GM12873 (cell line): Measurements from ENCODE around the gene TAS2R50.

Source experiments
- TF ChIP-seq, protein P1 (sequence below): IDR thresholded peaks from 2 replicates; pipeline ENCODE4 v1.5.1; 2012; ENCODE audit warnings: low read depth, mild to moderate bottlenecking, moderate library complexity, low read length, control low read depth; ENCODE audit not compliant: insufficient read depth; ENCODE audit errors: missing control alignments

Gene TAS2R50

DNA sequence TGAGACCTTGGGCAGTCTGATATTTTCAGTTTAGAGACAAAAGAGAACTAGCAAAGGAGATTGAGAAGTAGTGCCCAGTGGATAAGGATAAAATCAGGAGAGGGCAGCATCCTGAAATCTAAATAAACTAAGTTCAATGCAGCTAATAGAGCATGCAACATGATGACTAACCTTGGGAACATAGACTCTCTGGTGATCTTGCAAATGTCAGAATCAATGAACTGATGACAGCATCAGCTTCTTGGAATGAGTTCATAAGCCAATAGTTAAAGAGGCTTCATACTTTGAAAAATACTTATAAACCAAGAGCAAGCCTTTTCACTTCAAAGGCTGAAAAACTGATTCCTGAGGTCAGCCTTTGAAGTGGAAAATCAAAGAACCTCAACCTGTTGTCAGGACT lies 27.5 kb upstream of the TAS2R50 start:
- TF ChIP-seq, protein P1, sequence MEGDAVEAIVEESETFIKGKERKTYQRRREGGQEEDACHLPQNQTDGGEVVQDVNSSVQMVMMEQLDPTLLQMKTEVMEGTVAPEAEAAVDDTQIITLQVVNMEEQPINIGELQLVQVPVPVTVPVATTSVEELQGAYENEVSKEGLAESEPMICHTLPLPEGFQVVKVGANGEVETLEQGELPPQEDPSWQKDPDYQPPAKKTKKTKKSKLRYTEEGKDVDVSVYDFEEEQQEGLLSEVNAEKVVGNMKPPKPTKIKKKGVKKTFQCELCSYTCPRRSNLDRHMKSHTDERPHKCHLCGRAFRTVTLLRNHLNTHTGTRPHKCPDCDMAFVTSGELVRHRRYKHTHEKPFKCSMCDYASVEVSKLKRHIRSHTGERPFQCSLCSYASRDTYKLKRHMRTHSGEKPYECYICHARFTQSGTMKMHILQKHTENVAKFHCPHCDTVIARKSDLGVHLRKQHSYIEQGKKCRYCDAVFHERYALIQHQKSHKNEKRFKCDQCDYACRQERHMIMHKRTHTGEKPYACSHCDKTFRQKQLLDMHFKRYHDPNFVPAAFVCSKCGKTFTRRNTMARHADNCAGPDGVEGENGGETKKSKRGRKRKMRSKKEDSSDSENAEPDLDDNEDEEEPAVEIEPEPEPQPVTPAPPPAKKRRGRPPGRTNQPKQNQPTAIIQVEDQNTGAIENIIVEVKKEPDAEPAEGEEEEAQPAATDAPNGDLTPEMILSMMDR, result no peak

DNA sequence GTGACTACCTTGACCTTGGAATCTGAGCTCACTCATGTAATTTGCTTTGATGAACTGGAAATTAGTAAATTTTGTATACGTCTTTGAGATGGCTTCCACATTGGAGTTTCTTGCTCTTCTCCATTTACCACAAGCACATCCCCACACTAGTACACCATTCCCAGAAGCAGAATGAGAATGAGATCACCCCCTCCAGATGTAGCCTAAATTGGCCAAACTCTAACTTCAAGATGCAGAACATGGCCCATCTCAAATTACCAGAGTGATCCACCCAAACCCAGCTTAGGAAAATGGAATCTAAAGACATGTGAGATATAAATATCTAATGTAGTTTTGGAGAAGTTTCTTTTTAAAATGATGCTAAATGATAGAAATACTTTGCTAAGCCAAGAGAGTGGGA lies 20.9 kb upstream of the TAS2R50 start:
- TF ChIP-seq, protein P1, result no peak

DNA sequence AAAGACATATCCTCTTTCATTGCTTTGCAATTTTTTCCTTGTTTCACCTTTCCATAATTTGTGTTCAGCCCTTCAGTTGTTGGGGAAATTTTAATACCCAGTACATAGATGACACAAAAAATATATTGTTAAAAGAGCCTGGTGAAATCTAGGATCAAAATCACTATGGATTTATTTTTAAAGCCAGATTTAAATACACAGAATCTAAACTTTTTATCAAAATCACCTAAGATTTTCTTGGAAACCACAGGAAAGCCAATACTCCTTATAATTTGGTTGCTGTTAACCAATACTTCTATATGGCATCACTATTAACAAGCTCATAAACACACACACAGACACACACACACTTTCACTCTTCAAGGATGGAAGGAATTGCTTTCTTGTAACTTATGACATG lies 11.5 kb upstream of the TAS2R50 start, which contains the start of gene TAS2R20:
Gene TAS2R20 (minus strand): TSS at position 101 of the 400 bp plus-strand sequence. CDS start 429 bp downstream, outside the sequence.
- TF ChIP-seq, protein P1, result no peak

DNA sequence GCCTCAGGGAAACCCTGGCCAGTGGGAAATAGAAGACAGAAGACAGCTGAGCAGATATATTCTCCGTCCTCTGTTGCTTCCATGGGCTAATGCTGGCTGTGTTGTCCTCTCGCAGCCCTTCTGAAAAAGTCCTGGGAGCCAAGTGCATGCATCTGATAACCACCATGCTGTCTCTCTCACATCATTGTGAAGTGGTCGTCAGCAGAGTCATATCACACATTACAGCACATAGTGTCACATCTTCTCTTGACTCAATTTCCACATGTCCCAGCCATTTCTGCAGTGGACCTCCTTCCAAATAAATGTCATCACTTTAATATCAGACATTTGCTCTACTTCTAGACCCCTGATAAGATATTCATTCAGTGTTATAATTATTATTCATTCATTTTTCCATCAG lies 7.6 kb upstream of the TAS2R50 start:
- TF ChIP-seq, protein P1, result no peak

DNA sequence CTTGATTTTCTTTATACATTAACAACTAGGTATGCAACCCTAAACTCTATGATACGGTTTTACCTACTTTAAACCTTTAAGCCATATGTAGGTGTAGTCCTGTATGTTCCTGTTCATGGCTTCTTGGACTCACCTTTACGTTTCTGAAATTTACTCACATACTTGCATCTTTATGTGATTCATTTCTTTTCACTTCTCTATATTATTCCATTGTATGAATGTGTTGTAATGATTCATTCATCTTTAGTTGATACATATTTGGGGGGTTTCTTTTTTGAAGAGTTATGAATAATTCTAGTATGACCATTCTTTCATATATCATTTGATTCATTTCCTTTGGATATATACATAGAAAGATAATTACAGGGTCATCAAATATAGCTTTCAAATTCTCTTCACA lies 2.4 kb upstream of the TAS2R50 start:
- TF ChIP-seq, protein P1, result no peak

DNA sequence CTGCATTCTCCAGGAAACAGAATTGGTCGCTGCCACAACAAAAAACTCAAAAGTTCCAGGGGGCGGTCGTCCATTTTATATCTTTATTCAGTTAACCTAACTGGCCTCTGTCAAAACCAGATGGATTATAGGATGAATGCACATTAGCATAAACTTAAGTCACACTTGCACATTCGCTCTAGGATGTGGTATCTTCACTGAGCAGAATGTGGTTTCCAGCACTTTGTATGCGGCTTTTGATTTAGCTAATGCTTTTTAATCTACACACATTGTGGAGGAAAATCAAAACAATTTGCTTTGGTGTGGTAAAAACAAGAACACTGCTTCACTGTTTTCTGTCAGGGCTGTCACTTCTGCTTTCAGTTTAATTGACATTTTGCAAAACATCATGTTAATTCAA lies 4.5 kb downstream of the TAS2R50 start:
- TF ChIP-seq, protein P1, result no peak

DNA sequence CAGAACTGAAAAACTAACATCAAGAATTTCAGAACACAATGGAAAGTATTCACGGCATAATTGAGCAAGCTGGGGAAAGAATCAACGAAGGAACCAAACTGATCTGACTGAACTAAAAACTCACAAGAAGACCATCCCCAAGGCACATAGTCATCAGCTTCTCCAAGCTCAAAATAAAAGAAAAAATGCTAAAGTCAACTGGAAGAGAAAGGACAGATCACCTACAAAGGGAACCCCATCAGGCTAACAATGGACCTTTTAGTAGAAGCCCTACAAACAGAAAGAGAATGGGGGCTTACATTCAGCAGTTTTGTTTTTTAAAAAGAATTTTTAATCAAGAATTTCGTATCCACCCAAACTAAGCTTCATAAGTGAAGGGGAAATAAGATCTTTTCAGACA lies 11.7 kb downstream of the TAS2R50 start:
- TF ChIP-seq, protein P1, result no peak
